Duodenal mucosa (tissue), 2 donors: ENCODE results near the gene AQP5.

Source experiments
- H3K27ac ChIP-seq: one replicate; pipeline ENCODE4 v1.7.0; 2013; ENCODE audit warnings: low read depth, low read length
- H3K27me3 ChIP-seq, 2 donors: one replicate each; pipeline ENCODE4 v1.7.0; 2013; ENCODE audit warnings: low read length in 2 of 2, control low read depth in 1 of 2; ENCODE audit not compliant: insufficient read depth in 2 of 2, control insufficient read depth in 1 of 2
- H3K36me3 ChIP-seq, 2 donors: one replicate each; pipeline ENCODE4 v1.7.0; 2013; ENCODE audit warnings: low read length in 2 of 2, control low read depth in 1 of 2; ENCODE audit not compliant: insufficient read depth in 2 of 2, control insufficient read depth in 1 of 2
- H3K4me1 ChIP-seq, 2 donors: one replicate each; pipeline ENCODE4 v1.7.0; 2013; ENCODE audit warnings: low read length in 2 of 2, control low read depth in 1 of 2; ENCODE audit not compliant: insufficient read depth in 2 of 2, control insufficient read depth in 1 of 2
- H3K4me3 ChIP-seq, 2 donors: one replicate each; pipeline ENCODE4 v1.7.0; 2013; ENCODE audit warnings: low read length in 2 of 2, low read depth in 1 of 2
- H3K9ac ChIP-seq, 2 donors: one replicate each; pipeline ENCODE4 v1.7.0; 2013; ENCODE audit warnings: low read length in 2 of 2, low read depth in 1 of 2
- H3K9me3 ChIP-seq, 2 donors: one replicate each; pipeline ENCODE4 v1.7.0; 2013; ENCODE audit warnings: low read length in 2 of 2, control low read depth in 1 of 2; ENCODE audit not compliant: control insufficient read depth in 1 of 2

Gene AQP5

GRCh38 chr12:49956663-49957569 lies 4.8 kb upstream of the AQP5 start:
- Histone ChIP-seq H3K4me3 (no peak overlapping the region), H3K9ac (no peak overlapping the region), H3K27me3 (peaks cover 41 to 56% of the 10 kb centered on the region in 2 donors), H3K4me1 (no peaks in the 10 kb centered on the region), H3K27ac (no peak overlapping the region), H3K9me3 (no peaks in the 10 kb centered on the region), H3K36me3 (no peaks in the 10 kb centered on the region)

- no peaks in the 10 kb centered on the region for H3K9me3 ChIP-seq
- no peaks in the 10 kb centered on the region for H3K36me3 ChIP-seq
- H3K27ac ChIP-seq: no peak overlapping the region
- no peak overlapping the region for H3K4me3 ChIP-seq
- H3K9ac ChIP-seq: no peak overlapping the region
- H3K4me1 ChIP-seq: no peaks in the 10 kb centered on the region
- H3K27me3 ChIP-seq: peaks cover 48 to 59% of the 10 kb centered on the region in 2 donors
These were observed 4.1 kb upstream of the AQP5 start for GRCh38 chr12:49957570-49957967.

GRCh38 chr12:49959685-49960473 lies 1.8 kb upstream of the AQP5 start:
- no peak overlapping the region for H3K27ac ChIP-seq
- no peaks in the 10 kb centered on the region for H3K36me3 ChIP-seq
- no peak overlapping the region for H3K4me3 ChIP-seq
- no peaks in the 10 kb centered on the region for H3K4me1 ChIP-seq
- no peak overlapping the region for H3K9ac ChIP-seq
- peaks cover 53 to 63% of the 10 kb centered on the region in 2 donors for H3K27me3 ChIP-seq
- no peaks in the 10 kb centered on the region for H3K9me3 ChIP-seq

- Histone ChIP-seq H3K4me3 (no peak overlapping the region), H3K4me1 (no peaks in the 10 kb centered on the region), H3K9me3 (no peaks in the 10 kb centered on the region), H3K9ac (no peak overlapping the region), H3K27ac (no peak overlapping the region), H3K27me3 (peaks cover 52 to 64% of the 10 kb centered on the region in 2 donors), H3K36me3 (no peaks in the 10 kb centered on the region)
These were observed 1.1 kb upstream of the AQP5 start for GRCh38 chr12:49960474-49961110.

- H3K9me3 ChIP-seq: no peaks in the 10 kb centered on the region
- no peak overlapping the region for H3K4me3 ChIP-seq
- no peak overlapping the region for H3K27ac ChIP-seq
- H3K9ac ChIP-seq: no peak overlapping the region
- peaks cover 2% of the 10 kb centered on the region in 2 donors for H3K4me1 ChIP-seq
- H3K27me3 ChIP-seq: peaks cover 47 to 57% of the 10 kb centered on the region in 2 donors
- no peaks in the 10 kb centered on the region for H3K36me3 ChIP-seq
These were observed 507 bp downstream of the AQP5 start for GRCh38 chr12:49961993-49962764.

GRCh38 chr12:49962861-49963765 lies 1.4 kb downstream of the AQP5 start:
- Histone ChIP-seq H3K27me3 (peaks cover 51 to 53% of the 10 kb centered on the region in 2 donors), H3K36me3 (no peaks in the 10 kb centered on the region), H3K4me3 (no peak overlapping the region), H3K9ac (no peak overlapping the region), H3K27ac (no peak overlapping the region), H3K4me1 (peaks cover 7 to 11% of the 10 kb centered on the region in 2 donors), H3K9me3 (no peaks in the 10 kb centered on the region)

GRCh38 chr12:49963976-49964815 lies 2.5 kb downstream of the AQP5 start:
- Histone ChIP-seq H3K4me3 (no peak overlapping the region), H3K9me3 (no peaks in the 10 kb centered on the region), H3K9ac (no peak overlapping the region), H3K36me3 (no peaks in the 10 kb centered on the region), H3K27ac (no peak overlapping the region), H3K4me1 (peaks cover 7 to 11% of the 10 kb centered on the region in 2 donors), H3K27me3 (peaks cover 50 to 54% of the 10 kb centered on the region in 2 donors)

- Histone ChIP-seq H3K4me1 (peaks cover 7 to 11% of the 10 kb centered on the region in 2 donors), H3K27me3 (peaks cover 50 to 52% of the 10 kb centered on the region in 2 donors), H3K4me3 (no peak overlapping the region)
These were observed 3.4 kb downstream of the AQP5 start for GRCh38 chr12:49964849-49965624.

More at GRCh38 chr12:49964849-49965624, 3.4 kb downstream of the AQP5 start:
- H3K36me3 ChIP-seq: no peaks in the 10 kb centered on the region
- H3K9me3 ChIP-seq: no peaks in the 10 kb centered on the region
- no peak overlapping the region for H3K27ac ChIP-seq
- H3K9ac ChIP-seq: no peak overlapping the region
